RWPE2 (cell line): ENCODE results near the gene FAM162A.
A peak's percentile ranks its signal among the peaks of the same experiment; 100 is the strongest.

Experiments
- ATAC-seq: fragments of 200-7000 bp; cut with Tn5 transposase; 3 replicates; pipeline ENCODE4 v1.9.1; 2021; ENCODE audit warnings: low read depth
- DNase-seq: peaks from one replicate; pipeline ENCODE4 v3.0.0-alpha.2; 2020; ENCODE audit warnings: low spot score
- H3K27ac ChIP-seq: fragments of 450-650 bp; 2 replicates; pipeline ENCODE4 v1.5.1; 2017; ENCODE audit warnings: mild to moderate bottlenecking; ENCODE audit not compliant: poor library complexity, severe bottlenecking
- H3K27me3 ChIP-seq: fragments of 250-450 bp; sonication (Bioruptor Pico); 2 replicates; pipeline ENCODE4 v1.5.1; 2021; ENCODE audit warnings: mild to moderate bottlenecking, moderate library complexity; ENCODE audit not compliant: insufficient read depth, poor library complexity, severe bottlenecking
- H3K36me3 ChIP-seq: fragments of 250-450 bp; sonication (Bioruptor Pico); 2 replicates; pipeline ENCODE4 v1.5.1; 2020; ENCODE audit warnings: low read depth, mild to moderate bottlenecking, moderate library complexity
- H3K4me1 ChIP-seq: fragments of 250-450 bp; sonication (Bioruptor Pico); 2 replicates; pipeline ENCODE4 v1.5.1; 2021; ENCODE audit warnings: mild to moderate bottlenecking, moderate library complexity; ENCODE audit not compliant: insufficient read depth, poor library complexity, severe bottlenecking
- H3K4me3 ChIP-seq: fragments of 250-450 bp; sonication (Bioruptor Pico); 2 replicates; pipeline ENCODE4 v1.5.1; 2021; ENCODE audit warnings: mild to moderate bottlenecking, moderate library complexity; ENCODE audit not compliant: severe bottlenecking
- H3K9me3 ChIP-seq: fragments of 250-450 bp; sonication (Bioruptor Pico); 2 replicates; pipeline ENCODE4 v1.5.1; 2021; ENCODE audit warnings: mild to moderate bottlenecking, moderate library complexity; ENCODE audit not compliant: severe bottlenecking
- CTCF ChIP-seq: fragments of 450-650 bp; IDR thresholded peaks from one replicate; pipeline ENCODE4 v1.5.1; 2017; ENCODE audit warnings: mild to moderate bottlenecking, moderate library complexity; ENCODE audit not compliant: poor library complexity, severe bottlenecking

Gene FAM162A

DNA sequence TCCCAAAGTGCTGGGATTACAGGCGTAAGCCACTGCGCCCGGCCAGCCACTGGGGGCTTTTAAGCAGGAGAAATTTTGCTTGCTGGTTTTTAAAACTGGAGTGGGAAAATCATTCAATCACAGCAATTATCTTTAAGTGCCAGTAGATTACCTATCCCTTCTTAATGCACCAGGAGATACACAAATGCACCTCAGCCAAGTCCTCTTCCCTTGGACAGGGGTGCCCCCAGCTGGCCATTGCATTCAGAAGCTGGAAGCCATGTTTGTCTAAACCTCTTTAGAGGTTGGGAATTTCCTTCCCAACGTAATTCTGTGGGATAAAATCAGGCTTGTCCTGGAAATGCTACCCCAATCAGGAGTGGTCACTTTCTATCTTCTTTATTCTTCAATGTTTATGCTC, 27.6 kb upstream of the FAM162A start:
- peak; percentile 58; the same call in 2 of the 3 replicates for ATAC-seq
- Histone ChIP-seq H3K9me3 (no peaks in the 10 kb centered on the region), H3K27ac (no peak overlapping the region), H3K4me1 (peaks cover 6% of the 10 kb centered on the region), H3K36me3 (peaks cover 37% of the 10 kb centered on the region), H3K4me3 (no peak overlapping the region), H3K27me3 (no peaks in the 10 kb centered on the region)
- DNase-seq = no peak
- TF ChIP-seq CTCF = peak; percentile 57

DNA sequence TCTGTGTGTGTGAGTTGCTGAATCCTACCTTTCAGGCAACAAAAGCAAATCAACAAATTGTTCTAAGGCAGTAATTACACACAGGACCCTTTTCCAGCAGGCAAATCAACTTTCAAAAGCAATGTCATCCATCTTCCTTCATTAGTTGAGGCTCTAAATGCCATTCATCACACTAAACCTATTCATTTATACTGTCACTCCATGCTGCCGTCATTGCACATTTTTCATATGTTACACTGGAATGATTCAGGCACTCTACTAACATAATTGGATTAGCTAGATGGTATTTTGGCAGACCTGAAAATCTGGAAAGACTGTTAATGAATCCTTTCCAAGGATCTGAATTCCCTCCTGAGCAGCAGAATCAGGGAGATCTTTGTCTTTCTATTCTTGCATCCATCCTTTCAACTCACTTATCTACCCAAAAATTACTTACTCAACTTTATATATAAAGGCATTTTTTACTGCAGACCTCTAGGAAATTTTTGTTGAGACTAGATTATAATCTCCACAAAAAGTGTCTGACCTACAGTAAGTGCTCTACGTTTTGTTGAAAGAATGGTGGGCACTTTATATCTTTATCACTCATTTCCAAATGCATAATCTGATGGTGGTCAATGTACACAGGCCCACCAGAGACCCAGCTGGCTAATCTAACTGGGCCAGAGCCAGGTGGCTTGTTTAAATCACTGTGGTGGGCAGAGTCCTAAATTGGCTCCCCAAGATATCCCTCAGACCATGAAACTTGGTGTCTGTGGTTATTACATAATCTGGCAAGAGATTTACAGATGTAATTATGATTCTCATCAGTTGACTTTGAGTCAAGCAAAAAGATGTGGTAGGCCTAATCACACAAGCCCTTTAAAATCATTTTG, 25.9 kb upstream of the FAM162A start:
- Histone ChIP-seq H3K4me3 (no peak overlapping the region), H3K4me1 (peaks cover 8% of the 10 kb centered on the region), H3K27ac (no peak overlapping the region), H3K27me3 (no peaks in the 10 kb centered on the region), H3K9me3 (no peaks in the 10 kb centered on the region), H3K36me3 (peaks cover 54% of the 10 kb centered on the region)
- ATAC-seq (no peak), DNase-seq (no peak)
- no peak for TF ChIP-seq CTCF

DNA sequence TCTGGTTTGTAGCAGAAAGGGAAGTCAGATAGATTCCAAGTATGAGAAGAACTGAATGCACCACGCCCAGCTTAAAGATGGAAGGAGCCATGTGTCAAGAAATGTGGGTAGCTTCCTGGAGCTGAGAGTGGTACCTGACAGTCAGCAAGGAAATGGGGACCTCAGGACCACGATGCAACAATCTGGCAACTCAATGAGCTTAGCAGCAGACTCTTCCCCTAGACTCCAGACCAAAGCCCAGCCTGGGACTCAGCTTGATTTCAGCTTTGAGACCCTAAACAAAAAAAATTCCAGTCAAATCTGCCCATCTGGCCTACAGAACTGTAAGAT, 25.3 kb upstream of the FAM162A start:
- H3K4me3 ChIP-seq = no peak overlapping the region
- H3K4me1 ChIP-seq = peaks cover 6% of the 10 kb centered on the region
- DNase-seq = no peak
- no peak overlapping the region for H3K27ac ChIP-seq
- peaks cover 59% of the 10 kb centered on the region for H3K36me3 ChIP-seq
- H3K9me3 ChIP-seq = no peaks in the 10 kb centered on the region
- no peak for TF ChIP-seq CTCF
- H3K27me3 ChIP-seq = no peaks in the 10 kb centered on the region
- no peak for ATAC-seq

DNA sequence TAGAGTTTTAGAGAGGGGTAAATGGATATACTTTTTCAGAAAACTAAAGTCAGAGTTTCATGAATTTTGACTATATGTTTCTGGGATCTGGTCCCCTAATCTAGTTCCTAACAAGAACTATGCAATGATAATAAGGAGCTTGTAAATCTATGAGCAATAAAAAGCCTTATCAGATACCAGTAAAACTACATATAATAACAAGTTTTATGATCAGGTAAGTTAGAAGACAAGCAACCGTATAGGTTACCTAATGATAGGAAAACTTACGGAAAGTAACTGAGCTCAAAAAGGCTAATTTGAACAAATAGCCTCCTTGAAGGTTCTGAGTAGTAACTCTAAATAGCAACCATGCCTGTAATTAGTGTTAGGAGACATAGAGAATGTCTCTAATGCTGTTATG, 22.0 kb upstream of the FAM162A start:
- no peak for TF ChIP-seq CTCF
- no peaks in the 10 kb centered on the region for H3K9me3 ChIP-seq
- H3K4me3 ChIP-seq = no peak overlapping the region
- no peaks in the 10 kb centered on the region for H3K27me3 ChIP-seq
- DNase-seq (no peak), ATAC-seq (no peak)
- peaks cover 92% of the 10 kb centered on the region for H3K36me3 ChIP-seq
- H3K27ac ChIP-seq = no peak overlapping the region
- H3K4me1 ChIP-seq = peaks cover 9% of the 10 kb centered on the region

DNA sequence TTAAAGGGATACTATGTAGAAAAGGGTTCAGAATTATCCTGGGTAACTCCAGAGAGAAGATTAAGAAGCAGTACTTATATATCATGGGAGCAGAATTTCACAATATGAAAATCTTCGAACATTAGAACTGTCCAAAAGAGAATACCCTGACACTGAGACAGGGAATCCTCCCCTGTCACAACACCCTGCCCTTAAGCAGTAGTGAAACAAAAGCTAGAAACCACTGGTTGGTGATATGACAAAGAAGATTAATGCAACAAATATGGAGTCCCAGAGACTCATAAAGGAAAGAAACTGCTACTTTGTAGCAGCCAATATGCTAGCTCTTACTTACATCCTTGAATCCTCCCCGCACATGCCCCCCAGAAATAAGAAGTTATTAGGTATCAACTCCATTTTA, 19.5 kb upstream of the FAM162A start:
- no peak overlapping the region for H3K27ac ChIP-seq
- DNase-seq (no peak), ATAC-seq (no peak)
- H3K36me3 ChIP-seq = peaks cover 92% of the 10 kb centered on the region
- no peaks in the 10 kb centered on the region for H3K27me3 ChIP-seq
- H3K9me3 ChIP-seq = no peaks in the 10 kb centered on the region
- TF ChIP-seq CTCF = no peak
- H3K4me3 ChIP-seq = no peak overlapping the region
- peaks cover 9% of the 10 kb centered on the region for H3K4me1 ChIP-seq
